ENCODE data around the gene CNTROB.
A peak's percentile ranks its signal among the peaks of the same experiment; 100 is the strongest.

The CNTROB gene

DNA sequence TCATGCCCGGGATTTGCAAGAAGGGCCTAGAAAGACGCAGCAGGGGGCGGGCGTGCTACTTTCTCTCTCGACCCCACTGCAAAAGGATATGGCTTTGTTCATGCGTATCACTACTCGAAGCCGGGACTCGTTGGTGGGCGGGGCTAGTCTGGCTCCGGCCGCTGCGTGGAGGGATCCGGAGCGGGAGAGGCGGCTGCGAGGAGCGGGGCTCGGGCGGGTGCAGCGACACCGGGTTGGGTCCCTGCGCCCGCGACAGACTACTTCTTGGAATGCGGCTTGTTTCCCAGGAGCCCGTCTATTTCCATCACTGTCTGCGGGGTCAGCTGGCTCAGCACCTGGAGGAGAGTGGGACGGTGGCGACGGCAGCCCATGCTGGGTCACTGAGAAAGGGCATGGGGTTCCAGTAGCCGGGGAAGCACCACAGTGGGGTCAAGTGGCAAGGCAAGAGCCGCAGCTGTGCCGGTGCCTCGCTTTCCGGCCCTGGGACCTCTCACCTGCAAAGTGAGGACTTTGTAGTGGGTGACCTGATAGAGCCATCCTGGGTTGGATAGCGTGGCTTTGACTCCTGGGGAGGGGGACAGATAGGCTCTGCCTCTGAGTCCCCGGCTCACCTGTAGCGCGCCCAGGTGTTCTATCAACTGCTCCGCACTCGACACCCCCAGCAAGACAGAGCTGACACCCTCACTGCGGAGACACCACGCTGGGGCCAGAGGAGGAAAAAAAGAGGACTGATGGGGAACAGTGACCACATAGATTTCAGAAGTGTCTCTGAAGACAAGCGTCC, 9.0 kb upstream of the CNTROB start:
- Histone ChIP-seq H3K4me3 (ENCODE audit: low read depth in 1 of 5, low read length in 5 of 5) (peak overlapping the region; percentile 69 to 83 (median 75)), H3K27ac (ENCODE audit: low read depth, low read length) (peak overlapping the region; percentile 10), H3K9me3 (ENCODE audit: control insufficient read depth in 5 of 5, low read length in 5 of 5) (no peaks in the 10 kb centered on the region), H3K4me1 (ENCODE audit: control insufficient read depth in 5 of 5, insufficient read depth in 5 of 5, low read length in 5 of 5) (peaks cover 1 to 15% (median 14%) of the 10 kb centered on the region in 5 donors), H3K27me3 (ENCODE audit: control insufficient read depth in 5 of 5, insufficient read depth in 4 of 5, low read length in 5 of 5) (no peaks in the 10 kb centered on the region), H3K9ac (ENCODE audit: low read length in 5 of 5) (peak overlapping the region; percentile 28 to 74 (median 68)), H3K36me3 (ENCODE audit: control insufficient read depth in 5 of 5, insufficient read depth in 5 of 5, low read length in 5 of 5) (no peaks in the 10 kb centered on the region)

DNA sequence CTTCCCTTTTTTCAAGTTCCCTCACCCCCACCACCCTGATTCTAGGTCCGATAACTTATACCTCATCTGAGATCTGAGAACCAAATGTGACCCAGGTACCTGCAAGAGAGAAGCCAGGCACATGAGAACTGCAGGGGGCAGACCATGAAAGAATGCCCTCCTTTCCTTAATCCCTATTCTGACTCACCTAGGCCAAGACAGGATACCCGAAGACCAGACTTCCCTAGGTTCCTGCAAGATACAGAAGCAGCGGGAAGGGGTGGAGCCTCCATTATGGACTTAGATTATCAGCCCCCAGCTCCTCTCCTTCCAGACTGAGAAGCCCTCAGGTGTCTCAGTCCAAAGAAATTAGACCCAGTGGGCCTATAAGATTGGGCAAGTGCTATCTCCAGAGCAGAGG, 4.4 kb upstream of the CNTROB start:
- Histone ChIP-seq H3K27me3 (ENCODE audit: control insufficient read depth in 5 of 5, insufficient read depth in 4 of 5, low read length in 5 of 5) (peaks cover 0 to 5% (median 0%) of the 10 kb centered on the region in 5 donors), H3K9me3 (ENCODE audit: control insufficient read depth in 5 of 5, low read length in 5 of 5) (no peaks in the 10 kb centered on the region), H3K36me3 (ENCODE audit: control insufficient read depth in 5 of 5, insufficient read depth in 5 of 5, low read length in 5 of 5) (peaks cover 0 to 10% (median 0%) of the 10 kb centered on the region in 5 donors), H3K9ac (ENCODE audit: low read length in 5 of 5) (no peak overlapping the region), H3K27ac (ENCODE audit: low read depth, low read length) (no peak overlapping the region), H3K4me3 (ENCODE audit: low read depth in 1 of 5, low read length in 5 of 5) (no peak overlapping the region), H3K4me1 (ENCODE audit: control insufficient read depth in 5 of 5, insufficient read depth in 5 of 5, low read length in 5 of 5) (peaks cover 3 to 30% (median 27%) of the 10 kb centered on the region in 5 donors)

DNA sequence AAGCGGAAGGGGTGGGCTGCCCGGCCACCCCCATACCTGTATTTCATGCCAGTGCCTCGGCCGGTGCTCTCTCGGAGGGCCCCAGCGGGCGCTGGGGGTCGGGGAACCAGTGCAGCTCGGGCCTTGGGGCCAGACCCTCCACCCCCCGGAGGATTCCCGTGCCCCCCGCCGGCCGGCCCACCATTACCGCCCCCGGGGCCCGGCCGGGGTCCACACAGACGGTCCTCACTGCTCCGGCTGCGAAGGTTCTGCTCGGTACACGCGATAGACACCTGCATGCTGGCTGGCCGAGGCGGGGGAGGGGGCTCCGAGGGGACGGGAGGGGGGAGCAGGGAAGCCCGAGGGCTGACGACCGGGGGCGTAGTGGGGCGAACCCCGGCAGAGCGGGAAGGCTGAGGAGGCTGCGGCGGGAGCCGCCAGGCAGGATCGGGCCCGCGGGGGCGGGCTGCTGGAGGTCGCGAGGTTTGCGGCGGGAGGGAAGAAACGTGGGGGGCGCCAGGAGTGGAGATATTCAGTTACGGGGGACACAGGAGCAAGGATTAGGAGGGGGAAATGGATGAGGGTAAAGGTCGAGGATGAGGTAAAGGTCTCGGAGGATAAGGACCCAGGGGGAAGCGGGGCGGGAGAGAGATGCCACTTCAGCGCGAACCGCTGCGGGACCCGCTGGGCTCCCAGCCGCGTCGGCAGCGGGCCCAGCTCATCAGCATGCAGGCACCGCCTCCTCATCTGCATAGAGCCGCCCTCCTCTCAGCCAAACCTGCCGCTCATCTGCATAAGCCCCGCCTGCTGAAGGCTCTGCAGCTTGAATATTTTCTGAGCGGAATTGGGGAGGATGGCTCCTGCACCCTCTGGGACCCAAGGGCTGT, 2.6 kb upstream of the CNTROB start, which contains the start of gene KCNAB3:
KCNAB3 (minus strand) TSS at position 699 of the 866 bp plus-strand sequence; CDS start at position 278, 421 bp downstream.
- no peak within 1 kb of the TSS for H3K4me3 ChIP-seq (ENCODE audit: low read depth in 1 of 5, low read length in 5 of 5)
- H3K4me1 ChIP-seq (ENCODE audit: control insufficient read depth in 5 of 5, insufficient read depth in 5 of 5, low read length in 5 of 5), result peaks cover 4 to 32% (median 28%) of the 10 kb centered on the region in 5 donors
- no peak within 1 kb of the TSS for H3K27ac ChIP-seq (ENCODE audit: low read depth, low read length)
- H3K9ac ChIP-seq (ENCODE audit: low read length in 5 of 5), result no peak within 1 kb of the TSS
- H3K36me3 ChIP-seq (ENCODE audit: control insufficient read depth in 5 of 5, insufficient read depth in 5 of 5, low read length in 5 of 5), result peaks cover 0 to 10% (median 2%) of the 10 kb centered on the region in 5 donors
- no peaks in the 10 kb centered on the region for H3K9me3 ChIP-seq (ENCODE audit: control insufficient read depth in 5 of 5, low read length in 5 of 5)
- H3K27me3 ChIP-seq (ENCODE audit: control insufficient read depth in 5 of 5, insufficient read depth in 4 of 5, low read length in 5 of 5), result peaks cover 0 to 5% (median 0%) of the 10 kb centered on the region in 5 donors

DNA sequence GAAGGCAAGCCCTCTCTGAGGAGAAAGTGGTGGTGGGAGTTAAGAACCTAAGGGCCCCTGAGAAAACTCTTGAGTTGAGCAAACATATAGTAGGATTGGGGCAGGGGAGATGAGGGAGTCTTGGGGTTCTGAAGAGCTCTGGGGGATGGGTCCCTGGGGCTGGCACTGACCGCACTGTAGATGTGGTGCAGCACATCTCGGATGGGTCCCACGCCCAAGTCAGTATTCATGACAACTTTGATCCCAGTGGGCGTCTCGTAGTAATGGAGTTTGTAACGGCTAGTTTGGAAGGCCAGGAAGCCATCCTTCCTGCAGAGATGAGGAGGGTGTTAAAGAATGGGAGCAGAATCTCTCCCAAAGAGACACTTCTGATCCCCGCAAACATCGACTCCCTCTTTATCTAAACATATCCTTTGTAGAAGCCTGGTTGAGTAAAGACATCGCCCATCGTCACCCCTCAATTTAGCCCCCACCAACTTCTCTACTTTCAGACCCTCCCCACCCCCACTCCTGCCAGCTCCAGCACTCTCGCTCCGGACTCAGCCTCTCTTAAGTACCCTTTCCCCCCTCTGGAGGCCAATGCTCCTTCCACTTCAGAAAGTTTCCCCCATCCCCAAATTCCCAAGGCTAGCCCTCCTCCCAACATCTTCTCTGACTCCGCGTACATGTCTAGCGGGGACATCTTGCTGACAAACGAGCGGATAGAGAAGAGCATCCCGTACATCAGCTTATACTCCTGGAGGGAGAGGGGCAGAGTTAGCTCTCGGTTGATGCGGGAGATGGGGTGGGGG, 970 bp upstream of the CNTROB start:
- Histone ChIP-seq H3K27me3 (ENCODE audit: control insufficient read depth in 5 of 5, insufficient read depth in 4 of 5, low read length in 5 of 5) (peaks cover 0 to 5% (median 0%) of the 10 kb centered on the region in 5 donors), H3K27ac (ENCODE audit: low read depth, low read length) (peak overlapping the region; percentile 62), H3K36me3 (ENCODE audit: control insufficient read depth in 5 of 5, insufficient read depth in 5 of 5, low read length in 5 of 5) (peaks cover 4 to 20% (median 11%) of the 10 kb centered on the region in 5 donors), H3K4me1 (ENCODE audit: control insufficient read depth in 5 of 5, insufficient read depth in 5 of 5, low read length in 5 of 5) (peaks cover 4 to 32% (median 28%) of the 10 kb centered on the region in 5 donors), H3K9ac (ENCODE audit: low read length in 5 of 5) (peak overlapping the region; percentile 48 to 83 (median 72)), H3K9me3 (ENCODE audit: control insufficient read depth in 5 of 5, low read length in 5 of 5) (no peaks in the 10 kb centered on the region), H3K4me3 (ENCODE audit: low read depth in 1 of 5, low read length in 5 of 5) (peak overlapping the region; percentile 72 to 97 (median 82))

DNA sequence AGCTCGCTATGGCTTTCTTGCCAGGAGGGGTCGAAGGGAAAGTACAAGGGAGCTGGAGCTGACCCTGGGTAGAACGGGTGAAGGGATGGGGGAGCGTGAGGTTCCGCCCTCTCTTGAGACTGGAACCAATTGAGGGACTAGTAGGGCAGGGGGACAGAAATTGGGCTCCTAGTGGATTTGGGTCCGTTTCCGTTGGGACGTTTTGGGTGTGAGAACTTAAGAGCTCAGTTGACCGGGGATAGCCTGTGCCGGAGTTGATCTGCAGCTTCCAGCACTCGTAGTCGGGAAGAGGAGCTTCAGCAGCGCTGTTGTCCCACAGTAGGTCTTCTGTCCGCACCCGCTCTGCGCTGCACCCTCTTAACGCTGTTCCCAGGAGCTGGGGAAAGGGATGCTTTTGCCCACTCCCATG, 481 bp downstream of the CNTROB start:
- peaks cover 4 to 32% (median 28%) of the 10 kb centered on the region in 5 donors for H3K4me1 ChIP-seq (ENCODE audit: control insufficient read depth in 5 of 5, insufficient read depth in 5 of 5, low read length in 5 of 5)
- H3K27me3 ChIP-seq (ENCODE audit: control insufficient read depth in 5 of 5, insufficient read depth in 4 of 5, low read length in 5 of 5), result peaks cover 0 to 5% (median 0%) of the 10 kb centered on the region in 5 donors
- H3K27ac ChIP-seq (ENCODE audit: low read depth, low read length), result peak overlapping the region; percentile 74
- no peaks in the 10 kb centered on the region for H3K9me3 ChIP-seq (ENCODE audit: control insufficient read depth in 5 of 5, low read length in 5 of 5)
- H3K36me3 ChIP-seq (ENCODE audit: control insufficient read depth in 5 of 5, insufficient read depth in 5 of 5, low read length in 5 of 5), result peaks cover 4 to 34% (median 21%) of the 10 kb centered on the region in 5 donors
- peak overlapping the region; percentile 72 to 99 (median 96) for H3K4me3 ChIP-seq (ENCODE audit: low read depth in 1 of 5, low read length in 5 of 5)
- peak overlapping the region; percentile 69 to 92 (median 77) for H3K9ac ChIP-seq (ENCODE audit: low read length in 5 of 5)

DNA sequence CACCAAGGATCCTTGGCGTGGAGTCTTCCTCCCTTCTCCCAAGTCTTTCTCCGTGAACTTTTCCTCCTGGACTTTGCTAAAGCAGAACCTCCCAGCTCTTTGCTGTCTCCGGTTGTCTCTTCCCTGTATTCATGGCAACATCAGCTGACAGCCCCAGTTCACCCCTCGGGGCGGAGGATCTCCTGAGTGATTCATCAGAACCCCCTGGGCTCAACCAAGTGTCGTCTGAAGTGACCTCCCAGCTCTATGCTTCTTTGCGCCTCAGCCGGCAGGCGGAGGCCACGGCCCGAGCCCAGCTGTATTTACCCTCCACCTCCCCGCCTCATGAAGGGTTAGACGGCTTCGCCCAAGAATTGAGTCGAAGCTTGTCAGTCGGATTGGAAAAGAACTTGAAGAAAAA, 943 bp downstream of the CNTROB start:
- Histone ChIP-seq H3K27me3 (ENCODE audit: control insufficient read depth in 5 of 5, insufficient read depth in 4 of 5, low read length in 5 of 5) (peaks cover 0 to 5% (median 0%) of the 10 kb centered on the region in 5 donors), H3K9me3 (ENCODE audit: control insufficient read depth in 5 of 5, low read length in 5 of 5) (no peaks in the 10 kb centered on the region), H3K9ac (ENCODE audit: low read length in 5 of 5) (peak overlapping the region; percentile 48 to 92 (median 73)), H3K4me1 (ENCODE audit: control insufficient read depth in 5 of 5, insufficient read depth in 5 of 5, low read length in 5 of 5) (peaks cover 4 to 32% (median 28%) of the 10 kb centered on the region in 5 donors), H3K27ac (ENCODE audit: low read depth, low read length) (peak overlapping the region; percentile 74), H3K36me3 (ENCODE audit: control insufficient read depth in 5 of 5, insufficient read depth in 5 of 5, low read length in 5 of 5) (peaks cover 4 to 37% (median 21%) of the 10 kb centered on the region in 5 donors), H3K4me3 (ENCODE audit: low read depth in 1 of 5, low read length in 5 of 5) (peak overlapping the region; percentile 72 to 99 (median 96))

DNA sequence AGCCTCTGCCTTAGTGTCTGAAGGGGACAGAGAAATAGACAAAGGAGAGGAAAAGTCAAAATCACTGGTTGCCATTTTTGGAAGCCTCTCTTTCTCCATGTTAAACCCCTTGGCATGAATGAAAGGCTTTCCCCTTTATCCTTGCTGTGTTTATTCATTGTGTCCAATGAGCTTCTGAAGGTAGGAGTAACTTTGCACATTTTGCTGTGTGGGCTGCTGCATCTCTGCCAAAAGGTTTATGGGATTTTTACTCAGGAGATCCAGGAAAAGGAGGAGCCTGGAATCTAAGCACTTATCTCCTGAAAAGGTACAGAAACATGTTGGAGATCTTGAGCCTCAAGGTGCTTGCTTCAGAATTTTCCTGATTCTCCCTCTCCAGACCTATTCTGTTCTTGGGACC, 3.9 kb downstream of the CNTROB start:
- H3K9me3 ChIP-seq (ENCODE audit: control insufficient read depth in 5 of 5, low read length in 5 of 5), result no peaks in the 10 kb centered on the region
- no peak overlapping the region for H3K27ac ChIP-seq (ENCODE audit: low read depth, low read length)
- H3K36me3 ChIP-seq (ENCODE audit: control insufficient read depth in 5 of 5, insufficient read depth in 5 of 5, low read length in 5 of 5), result peaks cover 13 to 51% (median 43%) of the 10 kb centered on the region in 5 donors
- H3K4me3 ChIP-seq (ENCODE audit: low read depth in 1 of 5, low read length in 5 of 5), result no peak overlapping the region
- peaks cover 4 to 26% (median 26%) of the 10 kb centered on the region in 5 donors for H3K4me1 ChIP-seq (ENCODE audit: control insufficient read depth in 5 of 5, insufficient read depth in 5 of 5, low read length in 5 of 5)
- no peaks in the 10 kb centered on the region for H3K27me3 ChIP-seq (ENCODE audit: control insufficient read depth in 5 of 5, insufficient read depth in 4 of 5, low read length in 5 of 5)
- H3K9ac ChIP-seq (ENCODE audit: low read length in 5 of 5), result no peak overlapping the region

DNA sequence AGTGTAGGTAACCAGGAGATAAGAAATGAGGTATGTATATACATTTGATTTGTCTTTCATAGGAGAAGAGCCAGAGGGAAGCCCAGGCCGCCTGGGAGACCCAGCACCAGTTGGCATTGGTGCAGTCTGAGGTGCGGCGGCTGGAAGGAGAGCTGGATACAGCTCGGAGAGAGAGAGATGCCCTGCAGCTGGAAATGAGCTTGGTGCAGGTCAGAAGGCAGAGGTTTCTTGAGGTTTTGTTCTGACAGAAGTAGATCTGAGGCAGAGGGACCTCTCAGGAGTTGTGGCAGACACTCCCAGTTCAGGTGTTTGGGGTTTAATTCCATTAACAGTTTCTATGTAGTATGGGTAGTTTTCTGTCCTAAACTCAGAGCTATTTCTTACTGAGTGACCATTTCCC, 8.0 kb downstream of the CNTROB start:
- Histone ChIP-seq H3K4me3 (ENCODE audit: low read depth in 1 of 5, low read length in 5 of 5) (no peak overlapping the region), H3K9ac (ENCODE audit: low read length in 5 of 5) (no peak overlapping the region), H3K9me3 (ENCODE audit: control insufficient read depth in 5 of 5, low read length in 5 of 5) (no peaks in the 10 kb centered on the region), H3K27ac (ENCODE audit: low read depth, low read length) (no peak overlapping the region), H3K4me1 (ENCODE audit: control insufficient read depth in 5 of 5, insufficient read depth in 5 of 5, low read length in 5 of 5) (peaks cover 0 to 10% (median 5%) of the 10 kb centered on the region in 5 donors), H3K27me3 (ENCODE audit: control insufficient read depth in 5 of 5, insufficient read depth in 4 of 5, low read length in 5 of 5) (no peaks in the 10 kb centered on the region), H3K36me3 (ENCODE audit: control insufficient read depth in 5 of 5, insufficient read depth in 5 of 5, low read length in 5 of 5) (peaks cover 13 to 82% (median 63%) of the 10 kb centered on the region in 5 donors)

DNA sequence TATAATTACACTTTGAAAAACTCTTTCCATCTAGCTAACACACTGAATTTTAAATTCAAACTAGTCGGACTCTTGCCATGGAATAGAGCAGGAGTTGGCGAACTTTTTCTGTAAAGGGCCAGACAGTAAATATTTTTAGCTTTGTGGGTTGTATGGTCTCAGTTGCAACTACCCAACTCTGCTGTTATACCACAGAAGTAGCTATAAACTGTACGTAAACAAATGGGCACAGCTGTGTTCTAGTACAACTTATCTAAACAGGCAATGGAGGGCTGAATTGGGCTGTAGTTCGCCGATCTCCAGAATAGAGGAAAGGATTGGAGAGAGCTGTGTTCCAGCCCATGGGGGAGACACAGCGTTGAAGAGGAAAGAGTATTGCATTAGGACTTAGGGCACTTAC, 8.7 kb downstream of the CNTROB start:
- Histone ChIP-seq H3K27me3 (ENCODE audit: control insufficient read depth in 5 of 5, insufficient read depth in 4 of 5, low read length in 5 of 5) (no peaks in the 10 kb centered on the region), H3K27ac (ENCODE audit: low read depth, low read length) (no peak overlapping the region), H3K36me3 (ENCODE audit: control insufficient read depth in 5 of 5, insufficient read depth in 5 of 5, low read length in 5 of 5) (peaks cover 10 to 83% (median 67%) of the 10 kb centered on the region in 5 donors), H3K4me3 (ENCODE audit: low read depth in 1 of 5, low read length in 5 of 5) (no peak overlapping the region), H3K9ac (ENCODE audit: low read length in 5 of 5) (no peak overlapping the region), H3K4me1 (ENCODE audit: control insufficient read depth in 5 of 5, insufficient read depth in 5 of 5, low read length in 5 of 5) (peaks cover 0 to 10% (median 5%) of the 10 kb centered on the region in 5 donors), H3K9me3 (ENCODE audit: control insufficient read depth in 5 of 5, low read length in 5 of 5) (no peaks in the 10 kb centered on the region)
